CD4-positive, alpha-beta T cell treated with Interleukin-17A for 4 hours (primary cell): Measurements from ENCODE around the gene FAM9A.
"Not testable (repeated sequence)": the region's sequence is repeated elsewhere in the genome, so short reads cannot be mapped to it uniquely, and the experiment has no call there.

Experiments used
- DNase-seq: peaks from one replicate; pipeline ENCODE4 v3.0.0-alpha.2; 2020; ENCODE audit warnings: mixed read lengths

The FAM9A gene

DNA sequence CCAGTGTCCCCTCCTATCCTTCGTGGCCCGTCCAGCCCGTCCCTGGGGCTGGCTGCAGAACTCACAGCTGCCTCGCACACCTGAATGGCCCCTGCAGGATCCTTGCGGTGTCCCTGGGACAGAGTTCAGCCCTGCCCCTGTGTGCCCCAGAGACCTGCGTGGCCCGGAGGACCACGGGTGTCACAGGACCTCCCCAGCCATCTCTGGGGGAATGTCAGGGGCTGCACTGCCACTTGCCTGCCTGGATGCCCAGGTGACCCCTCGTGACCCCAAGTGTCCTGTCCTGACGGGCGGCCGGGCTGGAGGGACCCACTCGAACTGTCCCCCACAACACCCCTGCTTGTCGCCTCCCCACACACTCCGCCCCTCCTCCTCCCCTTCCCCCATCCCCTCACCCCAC lies 832 bp downstream of the FAM9A start:
- not testable (repeated sequence) for DNase-seq

DNA sequence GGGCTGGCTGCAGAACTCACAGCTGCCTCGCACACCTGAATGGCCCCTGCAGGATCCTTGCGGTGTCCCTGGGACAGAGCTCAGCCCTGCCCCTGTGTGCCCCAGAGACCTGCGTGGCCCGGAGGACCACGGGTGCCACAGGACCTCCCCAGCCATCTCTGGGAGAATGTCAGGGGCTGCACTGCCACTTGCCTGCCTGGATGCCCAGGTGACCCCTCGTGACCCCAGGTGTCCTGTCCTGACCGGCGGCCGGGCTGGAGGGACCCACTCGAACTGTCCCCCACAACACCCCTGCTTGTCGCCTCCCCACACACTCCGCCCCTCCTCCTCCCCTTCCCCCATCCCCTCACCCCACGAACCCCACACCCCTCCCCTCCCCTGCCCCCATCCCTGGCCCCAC lies 1.9 kb downstream of the FAM9A start:
- not testable (repeated sequence) for DNase-seq

DNA sequence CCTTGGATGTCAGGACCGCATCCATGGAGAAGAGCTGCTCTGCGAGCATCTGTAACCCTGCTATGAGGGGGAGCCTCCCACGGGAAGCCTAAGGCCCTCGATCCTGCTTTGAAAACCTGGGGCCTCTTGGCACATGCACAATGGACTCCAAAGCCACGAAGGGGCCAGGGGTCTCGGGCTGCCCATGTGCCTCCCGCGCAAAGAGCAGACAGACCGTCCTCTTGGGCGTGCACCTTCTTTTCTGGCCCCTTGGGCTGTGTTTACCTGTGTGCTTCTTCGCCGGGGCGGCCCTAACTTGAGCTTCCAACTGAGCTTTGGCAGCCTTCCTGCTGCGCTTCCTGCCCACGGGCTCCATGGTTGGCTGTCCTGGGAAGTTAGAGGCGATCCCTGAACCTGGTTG lies 2.5 kb downstream of the FAM9A start:
- not testable (repeated sequence) for DNase-seq

DNA sequence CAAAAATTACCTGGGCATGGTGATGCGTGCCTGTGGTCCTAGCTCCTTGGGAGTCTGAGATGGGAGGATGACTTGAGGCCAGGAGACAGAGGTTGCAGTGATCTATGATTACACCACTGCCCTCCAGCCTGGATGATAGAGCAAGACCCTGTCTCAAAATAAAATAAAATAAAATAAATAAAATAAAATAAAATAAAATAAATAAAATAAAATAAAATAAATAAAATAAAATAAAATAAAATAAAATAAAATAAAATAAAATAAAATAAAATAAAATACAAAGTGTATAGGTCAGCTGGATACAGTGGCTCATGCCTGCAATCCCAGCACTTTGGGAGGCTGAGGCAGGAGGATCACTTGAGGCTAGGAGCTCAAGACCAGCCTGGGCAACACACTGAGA lies 14.1 kb downstream of the FAM9A start:
- not testable (repeated sequence) for DNase-seq

DNA sequence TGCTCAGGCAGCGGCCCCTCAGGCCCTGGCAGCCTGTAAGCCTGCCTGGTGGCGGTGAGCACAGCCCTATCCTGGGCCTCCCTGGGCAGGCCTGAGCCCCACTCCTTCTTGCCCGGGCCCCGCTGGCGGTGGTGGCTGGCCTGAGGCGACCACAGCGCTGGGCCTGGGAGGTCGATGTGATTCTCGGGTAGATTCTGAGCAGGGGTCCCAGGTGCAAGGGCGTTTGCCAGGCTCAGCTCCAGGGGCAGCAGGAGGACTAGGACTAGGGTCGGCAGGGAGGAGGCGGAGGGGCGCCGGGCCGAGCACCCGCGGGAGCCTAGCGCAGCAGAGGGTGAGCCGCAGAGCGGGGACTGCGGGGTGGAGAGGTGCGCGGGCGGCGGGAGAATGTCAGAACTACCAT lies 17.0 kb downstream of the FAM9A start:
- DNase-seq: no peak

DNA sequence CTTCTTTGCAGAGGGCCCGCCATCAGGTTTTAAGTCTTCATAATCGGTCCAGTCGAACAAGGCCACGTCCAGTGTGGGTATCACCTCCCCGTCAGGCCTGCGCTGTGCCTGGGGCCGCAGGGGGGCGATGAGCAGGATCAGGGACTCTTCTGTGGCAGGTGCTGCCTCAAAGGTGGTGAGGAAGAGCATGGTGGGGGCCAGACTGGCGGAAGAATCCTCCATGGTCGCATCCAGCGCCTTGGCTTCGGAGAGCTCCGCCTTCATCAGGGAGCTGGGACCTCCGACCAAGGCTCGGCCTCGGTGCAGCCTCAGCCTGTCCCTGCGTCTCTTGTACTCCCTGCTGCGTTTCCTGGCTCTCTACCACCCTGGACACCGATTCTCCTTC lies 17.5 kb downstream of the FAM9A start:
- no peak for DNase-seq

DNA sequence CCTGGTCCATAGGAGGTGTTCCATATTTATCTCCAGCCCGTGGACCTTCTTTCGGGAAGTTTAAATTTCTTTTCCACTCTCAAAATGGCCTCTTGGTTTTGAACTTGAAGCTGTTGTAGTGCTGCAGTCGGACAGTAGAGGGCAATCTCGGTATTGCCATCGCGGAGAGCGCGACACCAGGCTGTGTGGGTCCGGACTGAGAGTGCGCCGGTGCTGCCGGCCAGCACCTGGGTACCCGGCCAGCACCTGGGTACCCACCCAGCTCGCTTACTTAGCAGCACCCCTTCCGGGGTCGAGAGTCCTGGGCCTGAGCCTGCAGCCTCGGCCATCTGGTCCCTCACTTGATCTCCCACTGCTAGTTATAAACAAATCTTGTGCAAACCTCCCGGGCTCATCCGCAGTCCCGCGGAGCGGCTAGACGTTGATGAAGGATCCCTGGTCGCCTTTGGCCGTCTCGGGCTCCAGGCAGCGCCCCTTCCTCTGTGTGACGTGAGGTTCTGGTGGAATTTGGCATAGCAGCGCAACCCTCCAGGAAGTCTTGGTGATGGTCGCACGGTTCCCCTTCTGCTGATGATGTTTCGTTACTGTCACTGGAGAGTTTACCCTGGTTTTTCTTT lies 18.0 kb downstream of the FAM9A start:
- DNase-seq: peak; percentile 58

DNA sequence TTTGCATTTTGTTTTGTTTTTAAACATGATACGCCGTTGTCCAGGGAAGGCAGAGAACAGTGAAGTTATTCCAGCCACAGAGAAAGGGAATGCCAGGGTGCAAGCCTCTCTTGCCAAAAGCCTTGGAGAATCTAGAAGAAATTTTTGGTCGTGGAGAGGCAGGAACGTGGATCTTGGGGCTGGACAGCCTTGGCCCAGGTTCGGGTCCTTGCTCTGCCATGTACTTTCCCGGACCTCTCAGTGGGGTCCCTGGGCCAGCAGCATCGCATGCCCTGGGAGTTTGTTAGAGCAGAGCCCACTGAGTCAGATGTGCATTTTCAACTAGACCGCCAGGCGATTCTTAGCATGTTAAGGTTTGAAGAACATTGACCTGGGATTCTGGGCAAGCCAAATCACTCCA lies 18.6 kb downstream of the FAM9A start:
- no peak for DNase-seq

DNA sequence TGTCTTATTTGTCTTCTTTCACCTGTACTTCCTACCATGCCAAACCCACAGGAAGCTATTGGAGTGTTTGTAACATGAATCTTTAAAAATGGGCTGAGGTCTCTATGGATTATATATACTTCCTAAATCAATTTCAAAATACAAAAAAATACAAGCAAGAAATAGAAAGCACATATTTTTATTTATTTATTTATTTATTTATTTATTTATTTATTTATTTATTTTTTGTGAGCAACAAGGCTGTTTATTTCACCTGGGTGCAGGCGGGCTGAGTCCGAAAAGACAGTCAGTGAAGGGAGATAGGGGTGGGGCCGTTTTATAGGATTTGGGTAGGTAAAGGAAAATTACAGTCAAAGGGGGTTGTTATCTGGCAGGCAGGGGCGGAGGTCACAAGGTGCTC lies 19.3 kb downstream of the FAM9A start:
- DNase-seq: not testable (repeated sequence)

DNA sequence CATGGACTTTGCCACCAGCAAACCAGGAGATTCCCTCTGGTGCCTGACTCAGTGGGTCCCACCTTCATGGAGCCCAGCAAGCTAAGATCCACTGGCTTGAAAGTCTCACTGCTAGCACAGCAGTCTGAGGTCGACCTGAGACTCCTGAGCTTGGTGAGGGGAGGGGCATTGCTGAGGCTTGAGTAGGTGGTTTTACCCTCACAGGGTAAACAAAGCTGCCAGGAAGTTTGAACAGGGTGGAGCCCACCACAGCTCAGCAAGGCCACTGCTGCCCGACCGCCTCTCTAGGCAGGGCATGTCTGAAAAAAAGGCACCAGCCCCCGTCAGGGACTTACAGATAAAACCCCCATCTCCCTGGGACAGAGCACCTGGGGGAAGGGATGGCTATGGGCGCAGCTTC lies 28.1 kb downstream of the FAM9A start:
- no peak for DNase-seq

DNA sequence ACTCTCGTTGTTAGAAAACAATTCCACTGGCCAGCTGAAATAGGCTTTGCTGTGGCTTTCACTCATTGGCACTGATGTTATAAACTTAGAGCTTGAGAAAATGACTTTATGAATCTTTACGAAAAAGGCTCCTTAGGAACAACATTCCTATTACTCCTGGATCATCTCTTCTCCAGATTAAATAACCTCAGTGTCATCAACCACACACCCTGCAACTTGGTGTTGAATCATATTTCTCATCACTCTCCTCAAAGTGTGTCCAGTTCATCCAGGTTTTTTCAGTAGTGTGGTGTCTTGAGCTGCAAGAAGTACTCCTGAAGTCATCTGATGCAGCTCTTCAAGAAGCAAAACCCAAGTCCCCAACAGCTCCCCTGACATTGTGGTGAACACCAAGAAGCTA lies 41.2 kb downstream of the FAM9A start:
- DNase-seq: no peak

DNA sequence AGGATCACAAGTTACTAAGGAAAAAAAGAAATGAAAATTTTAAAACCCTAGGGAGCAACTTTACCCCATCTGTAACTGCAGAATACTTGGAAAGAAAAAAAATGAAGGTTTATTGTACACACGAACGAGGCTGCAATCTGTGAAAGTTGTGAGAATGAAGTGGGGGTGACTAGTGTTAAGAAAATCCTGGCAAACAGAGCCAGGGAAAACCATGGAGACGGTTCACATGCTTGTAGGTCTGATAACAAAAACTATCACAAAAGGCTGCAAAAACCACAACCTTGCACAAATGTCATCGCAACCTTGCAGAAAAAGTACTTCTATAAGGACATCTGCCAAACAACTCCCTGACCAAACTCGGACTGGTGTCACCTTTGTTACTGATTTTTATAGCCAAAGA lies 42.5 kb downstream of the FAM9A start:
- not testable (repeated sequence) for DNase-seq

DNA sequence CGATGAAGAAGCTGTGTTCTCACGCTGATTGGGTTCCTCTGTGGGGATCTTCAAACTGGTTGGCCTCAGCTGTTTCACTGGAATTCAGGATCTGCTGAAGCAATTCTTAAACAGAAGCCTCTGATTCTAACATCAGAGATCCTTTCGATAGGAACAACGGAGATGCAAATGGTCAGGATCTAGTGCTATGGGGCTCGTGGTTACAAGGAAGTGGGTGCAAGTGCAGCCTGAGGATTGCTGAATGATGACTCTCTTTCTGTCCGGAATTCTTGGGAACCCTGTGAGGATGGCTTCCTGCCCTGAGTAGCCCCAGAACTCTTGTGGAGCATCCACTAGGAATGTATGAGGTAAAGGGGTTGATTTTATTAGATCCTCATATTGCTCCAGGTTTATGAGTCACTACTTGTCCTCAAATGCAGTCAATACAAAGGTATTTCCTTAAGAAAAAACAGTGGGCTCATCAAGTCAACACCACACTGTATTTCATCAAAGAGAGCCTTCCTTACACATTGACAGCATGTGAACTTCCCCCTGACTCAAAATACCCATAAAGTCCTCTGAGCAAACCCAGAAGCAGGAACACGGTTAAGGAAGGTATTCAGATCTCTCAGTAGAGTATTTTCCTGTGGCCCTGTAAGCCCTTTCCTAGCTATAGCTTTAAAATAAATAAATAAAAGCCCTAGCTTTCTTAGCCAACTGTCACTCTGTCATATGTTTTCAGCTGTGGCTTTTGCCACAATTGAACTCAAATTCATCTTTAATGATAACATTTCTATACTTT lies 43.4 kb downstream of the FAM9A start:
- DNase-seq: not testable (repeated sequence)

DNA sequence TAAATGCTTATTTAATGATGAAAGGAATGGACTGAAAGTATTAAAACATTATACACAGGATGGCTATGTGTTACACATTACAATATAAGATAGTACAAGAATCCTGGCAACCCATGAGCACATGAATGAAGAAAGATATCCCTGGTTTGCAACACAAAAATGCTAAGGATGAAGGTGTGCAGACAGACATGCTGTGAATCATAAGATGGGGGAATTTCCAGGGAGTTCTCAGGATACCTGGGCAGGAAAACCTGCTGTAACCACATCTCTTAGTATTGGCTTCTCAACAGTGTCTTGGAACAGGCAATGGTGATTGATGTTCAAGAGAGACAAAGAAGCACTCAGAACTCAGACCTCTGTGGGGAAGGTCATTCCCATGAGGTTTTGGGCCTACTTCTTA lies 45.4 kb downstream of the FAM9A start:
- no peak for DNase-seq

DNA sequence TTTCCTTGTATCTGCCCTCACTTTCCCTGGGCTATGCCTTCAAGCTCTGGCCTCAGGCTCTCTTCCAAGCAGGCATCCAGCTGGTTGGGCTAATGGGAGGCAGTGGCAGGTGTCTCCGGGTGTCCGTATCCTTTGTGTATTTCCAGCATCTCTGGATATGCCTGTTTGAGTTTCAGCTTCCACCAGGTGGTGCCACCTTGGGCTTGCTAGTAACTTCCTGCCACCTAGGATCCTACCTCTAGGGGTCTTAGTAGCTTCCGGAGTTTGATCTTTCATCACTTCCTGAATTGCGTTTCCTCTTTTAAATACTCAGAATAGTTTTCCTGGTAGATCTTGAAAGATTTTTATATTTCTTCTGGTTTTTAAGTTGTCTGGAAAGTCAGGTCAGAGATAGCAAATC lies 46.1 kb downstream of the FAM9A start:
- no peak for DNase-seq

DNA sequence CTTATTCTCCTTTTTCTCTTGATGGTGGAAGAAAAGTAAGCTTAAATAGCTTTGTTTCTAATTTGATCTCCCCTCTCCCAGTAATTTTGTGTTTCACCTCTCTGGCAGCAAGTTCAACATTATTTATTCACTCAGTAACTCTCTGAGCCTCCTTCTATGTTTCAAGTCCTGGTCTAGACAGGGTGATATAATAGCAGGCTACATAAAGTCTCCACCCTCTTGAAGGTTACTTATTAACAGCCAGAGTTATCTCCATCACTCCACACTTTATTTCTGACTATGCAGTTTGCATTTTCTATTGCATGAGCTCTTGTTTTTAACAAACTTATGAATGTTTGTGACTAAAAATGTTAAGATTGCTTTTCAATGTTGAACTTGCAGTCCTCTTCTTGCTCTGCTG lies 51.5 kb downstream of the FAM9A start:
- DNase-seq: no peak

DNA sequence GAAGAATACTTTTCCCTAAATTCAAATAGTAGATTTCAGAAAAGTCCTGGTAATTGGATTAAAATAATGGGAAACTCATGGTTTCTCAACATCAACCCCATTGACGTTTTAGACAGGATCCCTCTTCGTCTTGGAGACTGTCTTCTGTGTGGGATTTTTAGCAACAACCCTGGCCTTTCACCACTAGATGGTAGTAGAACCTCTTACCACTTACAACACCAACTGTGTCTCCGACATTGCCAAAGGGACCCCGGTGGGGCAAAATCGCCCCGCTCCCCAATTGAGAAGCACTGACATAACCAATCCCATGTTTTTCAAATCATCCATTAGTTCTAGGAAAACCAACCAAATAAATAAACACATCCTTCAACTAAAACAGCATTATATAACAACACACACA lies 52.3 kb downstream of the FAM9A start:
- no peak for DNase-seq

DNA sequence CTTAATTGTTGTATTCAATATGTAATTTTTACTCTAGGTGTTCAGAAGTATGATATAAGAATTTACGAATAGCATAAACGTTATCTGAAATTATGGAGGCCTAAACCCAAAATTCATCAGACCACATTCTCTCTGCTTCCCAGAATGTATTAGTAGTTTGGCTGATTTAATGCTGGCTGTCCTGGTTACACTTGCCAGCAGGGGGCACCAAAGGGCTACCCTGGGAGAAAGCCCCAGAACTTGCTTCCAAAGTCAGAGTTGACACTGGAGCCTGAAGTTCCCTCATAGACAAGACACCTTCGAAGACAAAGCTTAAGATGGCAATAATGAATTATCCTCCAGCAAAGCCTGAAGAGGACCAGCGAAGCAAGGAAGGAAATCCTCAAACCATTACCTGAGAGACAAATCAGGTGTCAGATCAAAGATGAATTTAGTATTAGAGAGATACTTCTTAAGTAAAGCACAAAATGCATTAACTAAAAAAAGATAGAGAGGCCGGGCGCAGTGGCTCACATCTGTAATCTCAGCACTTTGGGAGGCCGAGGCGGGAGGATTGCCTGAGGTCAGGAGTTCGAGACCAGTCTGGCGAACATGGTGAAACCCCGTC lies 58.0 kb downstream of the FAM9A start:
- peak; percentile 76 for DNase-seq

DNA sequence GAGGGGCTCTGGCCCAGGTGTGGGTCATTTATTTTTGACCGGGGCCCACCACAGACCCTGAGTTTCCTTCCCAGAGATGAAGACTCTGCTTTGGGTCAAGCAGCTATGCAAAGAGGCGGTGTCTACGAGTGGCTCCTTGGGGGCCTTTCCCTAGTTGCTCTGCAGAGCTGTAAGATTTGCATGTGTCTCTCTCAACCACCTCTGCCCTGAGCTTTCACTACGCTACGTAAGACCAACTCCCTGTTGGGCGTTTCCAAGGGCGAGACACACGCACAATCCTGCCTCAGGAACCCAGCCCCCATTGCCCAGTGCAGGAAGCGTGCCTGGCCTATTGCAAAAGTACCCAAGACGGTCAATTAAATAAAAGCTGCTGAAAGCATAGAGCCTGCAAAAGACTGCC lies 59.2 kb downstream of the FAM9A start:
- DNase-seq: no peak
